Stimulated activated CD4-positive, alpha-beta T cell treated with anti-CD3 and anti-CD28 coated beads, Interleukin-15, amount 100 ng/mL, for 24 hours (primary cell): Measurements from ENCODE around the gene PRRX2.
"Not testable (repeated sequence)": the region's sequence is repeated elsewhere in the genome, so short reads cannot be mapped to it uniquely, and the experiment has no call there.

Source experiments
- DNase-seq: peaks from one replicate; pipeline ENCODE4 v3.0.0-alpha.2; 2020

Gene PRRX2

DNA sequence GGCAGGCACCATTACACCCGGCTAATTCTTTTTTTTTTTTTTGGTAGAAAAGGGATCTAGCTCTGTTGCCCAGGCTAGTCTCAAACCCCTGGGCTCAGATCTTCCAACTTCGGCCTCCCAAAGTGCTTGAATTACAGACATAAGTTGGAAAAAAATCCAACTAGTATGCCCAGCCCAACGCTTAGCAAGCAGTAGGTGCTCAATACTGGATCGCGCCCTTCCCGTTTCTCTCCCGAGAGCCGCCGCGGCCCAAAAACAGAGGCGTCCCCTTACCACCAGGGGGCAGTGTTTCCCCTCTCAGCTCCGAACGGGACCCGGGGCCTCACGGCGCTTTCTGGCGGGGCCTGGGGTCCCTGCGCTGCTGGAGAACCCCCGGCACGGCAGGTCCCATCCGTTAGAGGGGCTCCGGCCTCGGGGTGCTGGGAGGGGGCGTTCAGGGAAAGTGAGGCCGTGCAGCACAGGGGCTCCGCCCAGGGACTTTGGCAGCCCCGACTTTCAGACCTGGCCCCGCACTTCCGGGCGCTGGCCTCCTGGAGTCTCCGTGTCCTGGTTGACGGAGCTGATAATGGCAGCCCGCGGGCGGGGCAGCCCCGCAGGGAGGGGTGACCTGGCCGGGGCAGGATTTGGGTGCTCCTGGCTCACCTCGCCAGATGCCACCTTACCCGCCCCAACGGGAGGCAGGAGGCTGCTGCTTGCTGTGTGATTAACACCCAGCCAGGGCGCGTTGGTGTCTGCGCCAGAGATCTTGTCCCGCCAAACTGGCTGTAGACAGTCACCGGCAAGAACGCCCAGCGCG, 72.2 kb downstream of the PRRX2 start:
- DNase-seq, result peak; percentile 91

DNA sequence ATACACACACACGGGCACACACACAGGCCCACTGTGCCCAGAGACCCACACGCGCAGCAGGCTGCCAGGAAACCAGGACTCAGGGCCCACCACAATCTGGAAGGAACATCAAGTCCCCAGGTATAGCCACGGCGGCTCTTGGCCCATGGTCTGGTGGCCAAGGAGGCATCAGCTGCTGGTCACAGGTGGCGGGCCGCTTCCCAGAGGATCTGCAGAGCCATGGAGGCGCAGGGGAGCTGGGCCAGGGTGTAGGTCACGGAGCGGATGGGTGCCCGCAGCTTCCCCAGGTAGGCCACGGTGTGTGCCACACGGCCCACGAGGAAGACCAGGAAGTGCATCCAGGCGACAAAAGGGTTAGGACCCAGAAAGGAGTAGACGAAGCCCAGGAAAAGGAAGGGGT, 74.0 kb downstream of the PRRX2 start:
- DNase-seq, result no peak

GRCh38 chr9:129740174-129740573, 74.7 kb downstream of the PRRX2 start:
- no peak for DNase-seq

- no peak for DNase-seq
Observed at GRCh38 chr9:129740666-129741464, 75.4 kb downstream of the PRRX2 start.

- no peak for DNase-seq
Observed at GRCh38 chr9:129745200-129745599, 79.8 kb downstream of the PRRX2 start.

- no peak for DNase-seq
Observed at GRCh38 chr9:129746092-129746777, 80.8 kb downstream of the PRRX2 start.

- no peak for DNase-seq
Observed at GRCh38 chr9:129748249-129748648, 82.8 kb downstream of the PRRX2 start.

DNA sequence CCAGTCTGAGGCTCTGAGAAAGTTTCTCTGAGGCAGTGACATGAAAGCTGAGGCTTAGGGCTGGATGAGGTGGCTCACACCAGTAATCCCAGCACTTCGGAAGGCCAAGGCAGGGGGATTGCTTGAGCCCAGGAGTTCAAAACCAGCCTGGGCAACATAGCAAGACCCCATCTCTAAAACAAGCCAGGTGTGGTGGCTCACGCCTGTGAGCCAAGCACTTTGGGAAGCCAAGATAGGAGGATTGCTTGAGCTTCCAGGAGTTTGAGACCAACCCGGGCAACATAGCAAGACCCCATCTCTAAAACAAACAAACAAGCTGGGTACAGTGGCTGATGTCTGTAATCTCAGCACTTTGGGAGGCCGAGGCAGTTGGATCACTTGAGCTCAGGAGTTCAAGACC, 83.6 kb downstream of the PRRX2 start:
- DNase-seq, result not testable (repeated sequence)

DNA sequence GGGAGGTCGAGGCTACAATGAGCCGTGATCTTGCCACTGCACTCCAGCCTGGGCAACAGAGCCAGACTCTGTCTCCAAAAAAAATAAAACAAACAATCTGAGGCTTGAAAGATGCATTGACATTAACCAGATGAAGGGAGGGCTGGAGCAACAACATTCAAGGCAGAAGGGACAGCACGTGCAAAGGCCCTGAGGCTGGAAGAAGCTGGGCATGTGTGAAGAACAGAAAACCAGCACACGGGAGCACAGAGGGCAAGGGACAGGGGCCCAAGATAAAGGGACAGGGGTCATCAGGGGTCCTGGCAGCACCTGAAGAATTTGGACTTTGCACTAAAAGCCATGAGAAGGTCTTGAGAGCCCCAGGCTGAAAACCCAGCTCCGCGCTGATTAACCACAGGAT, 84.1 kb downstream of the PRRX2 start:
- DNase-seq, result no peak

DNA sequence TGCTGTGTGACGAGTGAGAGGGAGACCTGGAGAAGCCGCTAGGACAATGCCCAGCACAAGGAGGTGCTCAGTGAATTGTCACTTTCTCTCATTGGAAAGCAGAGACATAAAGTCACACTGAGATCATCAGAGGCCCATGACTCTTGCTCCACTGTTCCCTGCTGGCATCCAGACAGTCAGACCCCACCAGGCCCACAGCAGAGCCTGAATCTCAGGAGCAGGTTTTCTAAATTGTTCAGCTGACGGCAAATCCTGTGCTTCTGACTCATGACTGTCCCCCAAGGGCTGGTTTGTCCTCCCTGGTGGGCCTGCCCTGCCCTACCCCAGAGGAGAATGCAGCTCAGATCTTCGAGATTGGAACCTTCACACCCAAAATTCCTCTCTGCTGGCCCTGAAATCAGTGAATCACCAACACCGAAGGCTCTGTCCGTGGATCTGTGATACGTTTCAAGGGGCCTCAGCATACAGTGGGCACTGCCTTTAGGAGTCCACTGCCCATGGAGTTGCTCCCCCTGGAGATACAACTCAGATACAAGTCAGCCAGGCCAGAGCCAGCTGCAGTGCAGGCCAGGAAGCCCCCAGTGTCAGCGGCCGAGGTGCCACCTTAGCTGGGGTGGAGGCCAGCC, 84.7 kb downstream of the PRRX2 start:
- DNase-seq, result no peak

- DNase-seq, result no peak
Observed at GRCh38 chr9:129751841-129752801, 86.7 kb downstream of the PRRX2 start.

GRCh38 chr9:129752900-129753729, 87.7 kb downstream of the PRRX2 start, which contains the start of gene PTGES:
PTGES (minus strand) TSS chr9:129753042; CDS start chr9:129753012, 30 bp downstream.
- peak; percentile 77 for DNase-seq

- no peak for DNase-seq
Observed at GRCh38 chr9:129755151-129755550, 89.7 kb downstream of the PRRX2 start.

GRCh38 chr9:129756191-129756590, 90.7 kb downstream of the PRRX2 start:
- no peak for DNase-seq

DNA sequence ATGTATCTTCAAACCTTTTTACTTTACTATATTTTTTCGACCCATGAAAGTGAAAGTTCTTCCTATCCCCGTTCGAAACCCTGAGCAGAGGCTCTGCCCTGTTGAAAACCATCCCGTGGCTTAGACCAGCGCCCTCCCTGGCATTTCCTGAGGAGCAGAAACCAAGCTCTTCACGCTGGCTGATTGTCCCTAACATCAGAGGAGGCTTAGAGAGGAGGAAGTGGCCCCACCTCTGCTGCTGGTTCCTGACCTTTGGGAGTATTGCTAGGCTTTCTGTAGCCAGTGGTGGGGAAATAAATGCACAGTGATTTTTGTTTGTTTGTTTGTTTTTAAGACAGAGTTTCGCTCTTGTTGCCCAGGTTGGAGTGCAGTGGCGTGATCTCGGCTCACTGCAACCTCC, 91.6 kb downstream of the PRRX2 start:
- DNase-seq, result no peak

DNA sequence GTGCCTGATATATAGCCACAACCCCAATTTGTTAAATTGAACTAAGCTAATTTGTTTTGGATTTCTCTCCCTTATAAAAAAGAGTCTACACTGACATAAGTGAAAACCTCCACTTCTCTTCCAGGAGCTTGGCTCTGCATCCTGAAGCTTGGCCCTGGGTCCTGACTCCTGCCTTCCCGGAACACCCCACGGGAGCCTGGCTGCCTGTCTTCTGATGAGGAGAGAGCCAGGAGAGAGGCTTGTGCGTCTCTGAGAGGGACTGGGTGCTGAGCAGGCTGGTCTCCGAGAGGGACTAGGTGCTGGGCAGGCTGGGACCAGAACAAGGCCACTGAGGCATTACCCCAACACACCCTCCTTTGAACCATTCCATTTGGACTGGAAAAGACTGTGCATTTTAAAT, 93.9 kb downstream of the PRRX2 start:
- no peak for DNase-seq

DNA sequence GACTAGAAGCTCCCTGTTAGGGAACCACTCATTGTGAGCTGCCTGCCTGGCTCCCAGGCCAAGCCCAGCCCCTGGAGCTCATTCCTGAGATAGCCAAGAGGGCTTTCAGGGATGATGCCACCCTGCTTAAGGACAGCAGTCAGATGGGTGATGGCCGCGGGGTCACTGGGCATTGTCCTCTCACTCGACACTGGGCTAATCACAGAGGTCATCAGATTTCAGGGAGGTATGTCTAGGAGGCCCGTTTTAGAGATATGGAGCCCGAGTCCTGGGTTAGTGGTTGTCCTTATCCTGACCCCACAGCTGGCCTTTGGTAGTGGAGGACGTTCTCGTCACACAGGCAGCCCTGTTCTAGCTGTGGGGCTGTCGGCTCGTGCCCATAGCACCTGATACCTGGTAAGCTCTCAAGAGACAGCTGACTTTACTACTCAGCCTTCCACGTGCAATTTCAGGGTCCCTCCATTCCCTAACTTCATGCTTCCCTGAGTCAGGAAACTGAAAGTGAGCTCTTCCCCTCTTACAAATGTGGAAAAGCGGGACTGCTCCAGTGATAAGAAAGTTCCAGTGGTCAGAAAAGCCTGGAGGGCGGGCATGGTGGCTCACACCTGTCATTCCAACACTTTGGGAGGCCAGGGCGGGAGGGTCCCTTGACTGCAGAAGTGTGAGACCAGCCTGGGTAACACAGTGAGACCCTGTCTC, 94.5 kb downstream of the PRRX2 start:
- DNase-seq, result no peak

DNA sequence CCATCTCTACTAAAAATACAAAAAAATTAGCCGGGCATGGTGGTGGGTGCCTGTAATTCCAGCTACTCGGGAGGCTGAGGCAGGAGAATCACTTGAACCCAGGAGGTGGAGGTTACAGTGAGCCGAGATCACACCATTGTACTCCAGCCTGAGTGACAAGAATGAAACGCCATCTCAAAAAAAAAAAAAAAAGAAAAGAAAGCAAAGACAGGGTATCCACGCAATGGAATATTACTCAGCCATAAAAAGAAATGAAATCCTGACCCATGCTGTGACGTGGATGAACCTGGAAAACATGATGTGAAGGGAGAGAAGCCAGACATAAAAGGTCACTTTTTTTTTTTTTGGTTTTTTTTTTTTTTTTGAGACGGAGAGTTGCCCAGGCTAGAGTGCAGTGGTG, 95.3 kb downstream of the PRRX2 start:
- not testable (repeated sequence) for DNase-seq

DNA sequence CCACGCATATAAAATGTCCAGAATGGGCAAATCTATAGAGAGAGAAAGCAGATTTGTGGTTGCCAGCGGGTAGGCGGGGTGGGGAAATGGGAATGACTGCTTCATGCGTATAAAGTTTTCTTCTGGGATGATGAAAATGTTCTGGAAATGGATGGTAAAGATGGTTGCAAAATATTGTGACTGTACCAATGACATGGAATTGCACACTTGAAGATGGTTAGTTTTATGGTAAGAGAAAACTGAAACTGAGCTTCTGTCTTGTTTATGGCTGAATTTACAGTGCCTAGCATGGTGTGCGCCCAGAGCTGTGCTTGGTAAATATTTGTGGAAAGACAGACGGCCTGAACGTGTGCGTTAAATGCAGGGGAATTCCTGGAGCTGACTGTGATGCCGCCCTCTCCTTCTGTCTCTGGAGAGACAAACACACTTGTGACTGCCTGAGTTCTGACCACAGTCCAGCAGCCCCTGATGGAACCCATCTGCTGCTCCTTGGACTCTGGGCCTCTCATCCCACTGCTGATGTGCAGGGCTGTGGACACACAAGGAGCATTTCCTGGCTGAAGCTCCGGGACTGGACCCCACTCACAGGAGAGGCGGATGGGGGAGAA, 96.0 kb downstream of the PRRX2 start:
- no peak for DNase-seq

GRCh38 chr9:129761901-129762369, 96.5 kb downstream of the PRRX2 start:
- no peak for DNase-seq
